Parathyroid adenoma (tissue), 2 donors: ENCODE measurements around the gene KRTAP11-1.

ENCODE experiments used
- H2AFZ ChIP-seq: fragments of 300-600 bp; sonication (generic); one replicate; pipeline ENCODE4 v1.7.0; 2017; ENCODE audit warnings: antibody characterized with exemption, mild to moderate bottlenecking
- H3K27ac ChIP-seq: fragments of 300-600 bp; sonication (generic); one replicate; pipeline ENCODE4 v1.7.0; 2017
- H3K27me3 ChIP-seq: fragments of 300-600 bp; sonication (generic); one replicate; pipeline ENCODE4 v1.7.0; 2017; ENCODE audit warnings: low read length; ENCODE audit not compliant: control insufficient read depth, insufficient read depth
- H3K36me3 ChIP-seq: fragments of 300-600 bp; sonication (generic); one replicate; pipeline ENCODE4 v1.7.0; 2017; ENCODE audit warnings: low read length; ENCODE audit not compliant: control insufficient read depth, insufficient read depth
- H3K4me1 ChIP-seq: fragments of 300-600 bp; sonication (generic); one replicate; pipeline ENCODE4 v1.7.0; 2017; ENCODE audit warnings: control low read depth
- H3K4me2 ChIP-seq: fragments of 300-600 bp; sonication (generic); one replicate; pipeline ENCODE4 v1.7.0; 2017; ENCODE audit warnings: low read length
- H3K4me3 ChIP-seq: fragments of 300-600 bp; sonication (generic); one replicate; pipeline ENCODE4 v1.7.0; 2017; ENCODE audit warnings: low read depth, low read length
- H3K79me2 ChIP-seq: fragments of 300-600 bp; sonication (generic); one replicate; pipeline ENCODE4 v1.7.0; 2017; ENCODE audit warnings: control low read depth
- H3K9ac ChIP-seq: fragments of 300-600 bp; sonication (generic); one replicate; pipeline ENCODE4 v1.7.0; 2017; ENCODE audit warnings: mild to moderate bottlenecking
- H3K9me3 ChIP-seq: fragments of 300-600 bp; sonication (generic); one replicate; pipeline ENCODE4 v1.7.0; 2017; ENCODE audit warnings: low read length; ENCODE audit not compliant: control insufficient read depth
- CTCF ChIP-seq: fragments of 300-600 bp; sonication (generic); IDR thresholded peaks from one replicate; pipeline ENCODE4 v1.7.0; 2017; ENCODE audit warnings: antibody characterized with exemption, mild to moderate bottlenecking
- donor health status: primary hyperparathyroidism.

The KRTAP11-1 gene

GRCh38 chr21:30881480-30881879, at the start of gene KRTAP11-1:
TSS of gene KRTAP11-1 (minus strand) at chr21:30881580. CDS start at chr21:30881524, 56 bp downstream.
- Histone ChIP-seq H3K4me2 (no peak within 1 kb of the TSS), H3K79me2 (no peaks in the 10 kb centered on the region), H3K4me1 (no peaks in the 10 kb centered on the region), H3K9ac (no peak within 1 kb of the TSS), H3K27me3 (no peaks in the 10 kb centered on the region), H2AFZ (no peak within 1 kb of the TSS), H3K4me3 (no peak within 1 kb of the TSS), H3K27ac (no peak within 1 kb of the TSS), H3K36me3 (no peaks in the 10 kb centered on the region), H3K9me3 (no peaks in the 10 kb centered on the region)
- TF ChIP-seq CTCF: no peak

- Histone ChIP-seq H3K4me1 (no peaks in the 10 kb centered on the region), H3K79me2 (no peaks in the 10 kb centered on the region), H3K27me3 (no peaks in the 10 kb centered on the region), H2AFZ (peak overlapping the region; percentile 15), H3K4me2 (peak overlapping the region; percentile 13), H3K9ac (no peak overlapping the region), H3K36me3 (no peaks in the 10 kb centered on the region), H3K4me3 (no peak overlapping the region), H3K9me3 (no peaks in the 10 kb centered on the region), H3K27ac (no peak overlapping the region)
- TF ChIP-seq CTCF: no peak
Measured at GRCh38 chr21:30924146-30924700, 42.8 kb upstream of the KRTAP11-1 start.

- no peak for TF ChIP-seq CTCF
- Histone ChIP-seq H2AFZ (no peak overlapping the region), H3K79me2 (no peaks in the 10 kb centered on the region), H3K27me3 (no peaks in the 10 kb centered on the region), H3K4me2 (no peak overlapping the region), H3K9ac (no peak overlapping the region), H3K4me3 (no peak overlapping the region), H3K27ac (no peak overlapping the region), H3K4me1 (no peaks in the 10 kb centered on the region), H3K36me3 (no peaks in the 10 kb centered on the region), H3K9me3 (no peaks in the 10 kb centered on the region)
Measured at GRCh38 chr21:30921129-30921528, 39.7 kb upstream of the KRTAP11-1 start.

- Histone ChIP-seq H3K4me2 (no peak overlapping the region), H3K9ac (no peak overlapping the region), H2AFZ (no peak overlapping the region), H3K4me3 (no peak overlapping the region), H3K4me1 (no peaks in the 10 kb centered on the region), H3K79me2 (no peaks in the 10 kb centered on the region), H3K27me3 (no peaks in the 10 kb centered on the region), H3K9me3 (no peaks in the 10 kb centered on the region), H3K36me3 (no peaks in the 10 kb centered on the region), H3K27ac (no peak overlapping the region)
- no peak for TF ChIP-seq CTCF
Measured at GRCh38 chr21:30917557-30917956, 36.2 kb upstream of the KRTAP11-1 start.

GRCh38 chr21:30900881-30901280, 19.5 kb upstream of the KRTAP11-1 start:
- H3K9ac ChIP-seq: no peak overlapping the region

More at GRCh38 chr21:30900881-30901280, 19.5 kb upstream of the KRTAP11-1 start:
- H3K27ac ChIP-seq: no peak overlapping the region
- no peaks in the 10 kb centered on the region for H3K27me3 ChIP-seq
- no peak overlapping the region for H2AFZ ChIP-seq
- no peak overlapping the region for H3K4me3 ChIP-seq
- H3K4me2 ChIP-seq: no peak overlapping the region
- no peak for TF ChIP-seq CTCF
- H3K79me2 ChIP-seq: no peaks in the 10 kb centered on the region
- no peaks in the 10 kb centered on the region for H3K36me3 ChIP-seq
- no peaks in the 10 kb centered on the region for H3K4me1 ChIP-seq
- H3K9me3 ChIP-seq: no peaks in the 10 kb centered on the region
